Tibial artery (tissue), 4 donors: ENCODE results near the gene RBBP8.

Source experiments
- DNase-seq, 2 donors: peaks; one replicate each; pipeline ENCODE4 v3.0.0-alpha.2; 2019
- H3K27ac ChIP-seq, 2 donors: fragments of 200-600 bp; sonication (generic) in 1 of 2; 1 replicate in 1 of 2; 2 replicates in 1 of 2; pipeline ENCODE4 v1.5.1; 2018 to 2019; ENCODE audit warnings: mild to moderate bottlenecking in 1 of 2
- H3K27me3 ChIP-seq, 2 donors: fragments of 200-600 bp; sonication (generic) in 1 of 2; one replicate each; pipeline versions ENCODE4 v1.5.1 to v1.6.0; 2016 to 2019
- H3K36me3 ChIP-seq, 3 donors: fragments of 200-600 bp; sonication (generic) in 2 of 3; one replicate each; pipeline ENCODE4 v1.5.1; 2016 to 2019; ENCODE audit warnings: mild to moderate bottlenecking in 2 of 3
- H3K4me1 ChIP-seq, 4 donors: fragments of 200-600 bp; sonication (generic) in 2 of 4; 1 replicate in 3 of 4; 2 replicates in 1 of 4; pipeline ENCODE4 v1.5.1; 2016 to 2019
- H3K4me3 ChIP-seq, 2 donors: fragments of 200-600 bp; sonication (generic) in 1 of 2; 1 replicate in 1 of 2; 2 replicates in 1 of 2; pipeline ENCODE4 v1.5.1; 2018 to 2019; ENCODE audit warnings: mild to moderate bottlenecking in 2 of 2
- H3K9me3 ChIP-seq, 3 donors: fragments of 200-600 bp; sonication (generic) in 1 of 3; one replicate each; pipeline ENCODE4 v1.5.1; 2016 to 2019
- intact Hi-C: fragments of 100-400 bp; cut with DNase I; formaldehyde crosslinking; loops from one replicate; pipeline ENCODE4 v1.15.0; 2023; ENCODE audit warnings: low total_unique reads
- TF ChIP-seq, protein P1 (sequence below), 2 experiments: fragments of 200-600 bp in 1 of 2; fragments of 450-650 bp in 1 of 2; IDR thresholded peaks; one replicate each; pipeline ENCODE4 v1.5.1; 2017 to 2019; ENCODE audit warnings: antibody characterized with exemption in 2 of 2, mild to moderate bottlenecking in 1 of 2, moderate library complexity in 1 of 2

The RBBP8 gene

DNA sequence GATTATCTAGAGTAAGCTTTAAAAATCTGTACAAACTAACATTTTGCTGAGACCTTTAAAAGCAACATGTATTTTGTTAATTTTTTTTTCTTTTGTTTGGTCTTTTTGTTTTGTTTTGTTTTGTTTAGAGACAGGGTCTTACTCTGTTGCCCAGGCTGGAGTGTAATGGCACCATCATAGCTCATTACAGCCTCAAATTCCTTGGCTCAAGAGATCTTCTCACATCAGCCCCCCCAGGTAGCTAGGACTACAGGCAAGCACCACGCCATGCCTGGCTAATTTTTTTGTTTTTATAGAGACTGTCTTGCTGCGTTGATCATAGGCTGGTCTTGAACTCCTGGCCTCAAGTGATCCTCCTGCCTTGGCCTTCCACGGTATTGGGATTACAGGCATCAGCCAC lies 23.1 kb downstream of the RBBP8 start:
- Histone ChIP-seq H3K4me3 (no peak overlapping the region), H3K27ac (no peak overlapping the region), H3K4me1 (no peaks in the 10 kb centered on the region), H3K9me3 (no peaks in the 10 kb centered on the region), H3K27me3 (no peaks in the 10 kb centered on the region), H3K36me3 (peaks cover 0 to 36% (median 3%) of the 10 kb centered on the region in 3 donors)
- DNase-seq = no peak
- TF ChIP-seq, protein P1, sequence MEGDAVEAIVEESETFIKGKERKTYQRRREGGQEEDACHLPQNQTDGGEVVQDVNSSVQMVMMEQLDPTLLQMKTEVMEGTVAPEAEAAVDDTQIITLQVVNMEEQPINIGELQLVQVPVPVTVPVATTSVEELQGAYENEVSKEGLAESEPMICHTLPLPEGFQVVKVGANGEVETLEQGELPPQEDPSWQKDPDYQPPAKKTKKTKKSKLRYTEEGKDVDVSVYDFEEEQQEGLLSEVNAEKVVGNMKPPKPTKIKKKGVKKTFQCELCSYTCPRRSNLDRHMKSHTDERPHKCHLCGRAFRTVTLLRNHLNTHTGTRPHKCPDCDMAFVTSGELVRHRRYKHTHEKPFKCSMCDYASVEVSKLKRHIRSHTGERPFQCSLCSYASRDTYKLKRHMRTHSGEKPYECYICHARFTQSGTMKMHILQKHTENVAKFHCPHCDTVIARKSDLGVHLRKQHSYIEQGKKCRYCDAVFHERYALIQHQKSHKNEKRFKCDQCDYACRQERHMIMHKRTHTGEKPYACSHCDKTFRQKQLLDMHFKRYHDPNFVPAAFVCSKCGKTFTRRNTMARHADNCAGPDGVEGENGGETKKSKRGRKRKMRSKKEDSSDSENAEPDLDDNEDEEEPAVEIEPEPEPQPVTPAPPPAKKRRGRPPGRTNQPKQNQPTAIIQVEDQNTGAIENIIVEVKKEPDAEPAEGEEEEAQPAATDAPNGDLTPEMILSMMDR (IDR thresholded peaks at IDR 0.05) = no peak
- intact Hi-C loops = no loop called here

DNA sequence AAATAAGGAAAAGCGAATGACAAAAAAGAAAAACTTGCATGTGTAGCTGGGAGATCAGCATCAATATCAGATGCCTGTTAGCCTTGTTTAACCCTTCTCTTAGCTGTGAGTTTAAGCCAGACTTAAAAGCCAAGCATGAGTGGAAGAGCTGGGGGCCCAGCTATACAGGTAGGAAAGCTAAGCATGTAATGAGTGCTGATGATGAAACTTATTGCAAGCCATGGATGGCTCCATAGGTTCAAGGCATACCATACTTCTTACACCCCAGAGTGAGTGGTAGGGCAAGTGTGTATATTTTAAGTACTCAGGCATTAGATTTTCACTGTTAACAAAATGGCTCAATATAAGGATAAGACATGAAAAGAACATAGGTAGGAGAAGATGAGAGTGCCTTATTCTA lies 28.0 kb downstream of the RBBP8 start:
- intact Hi-C loops = no loop called here
- DNase-seq = no peak
- TF ChIP-seq, protein P1 (IDR thresholded peaks at IDR 0.05) = no peak
- H3K4me3 ChIP-seq = no peak overlapping the region
- H3K4me1 ChIP-seq = no peaks in the 10 kb centered on the region
- H3K36me3 ChIP-seq = no peaks in the 10 kb centered on the region
- H3K27ac ChIP-seq = no peak overlapping the region
- no peaks in the 10 kb centered on the region for H3K9me3 ChIP-seq
- H3K27me3 ChIP-seq = no peaks in the 10 kb centered on the region

DNA sequence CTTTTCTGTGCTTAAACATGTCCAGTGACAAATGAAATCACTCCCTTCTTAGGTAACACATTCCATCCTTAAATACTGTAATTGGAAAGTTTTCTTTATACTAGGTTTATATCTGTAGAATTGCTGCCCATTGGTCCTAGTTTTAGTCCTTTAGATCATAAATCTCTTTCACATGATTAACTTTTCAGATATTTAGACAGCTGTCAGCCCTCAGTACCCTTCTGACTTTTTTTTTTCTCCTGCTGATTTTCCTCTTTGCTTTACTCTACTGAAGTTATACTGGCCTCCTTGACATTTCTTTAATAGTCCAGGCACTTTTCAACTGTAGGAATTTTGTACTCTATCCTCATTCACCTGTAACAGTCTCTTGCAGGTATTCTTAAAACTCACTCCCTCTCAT lies 28.9 kb downstream of the RBBP8 start:
- TF ChIP-seq, protein P1 (IDR thresholded peaks at IDR 0.05) = no peak
- Histone ChIP-seq H3K4me1 (no peaks in the 10 kb centered on the region), H3K27me3 (no peaks in the 10 kb centered on the region), H3K36me3 (no peaks in the 10 kb centered on the region), H3K9me3 (no peaks in the 10 kb centered on the region), H3K4me3 (no peak overlapping the region), H3K27ac (no peak overlapping the region)
- DNase-seq = no peak
- intact Hi-C loops = no loop called here

DNA sequence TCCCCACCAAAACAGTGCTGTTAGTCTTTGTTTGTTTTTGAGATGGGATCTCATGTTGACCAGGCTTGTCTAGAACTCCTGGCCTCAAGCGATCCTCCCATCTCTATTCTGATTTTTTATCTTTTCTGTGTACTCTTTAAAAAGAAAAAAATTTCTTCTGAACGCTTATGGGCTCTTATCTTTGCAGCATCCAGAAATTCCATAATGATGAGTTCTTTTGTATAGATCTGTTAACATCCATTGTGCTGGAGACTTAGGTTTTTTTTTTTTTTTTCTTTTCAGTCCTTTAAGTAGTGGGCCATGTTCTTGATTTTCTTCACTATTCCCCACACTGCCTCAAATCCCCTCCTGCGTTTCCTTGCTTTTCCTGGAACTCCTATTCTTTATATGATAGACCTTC lies 31.0 kb downstream of the RBBP8 start:
- no peaks in the 10 kb centered on the region for H3K27me3 ChIP-seq
- DNase-seq = no peak
- no peak overlapping the region for H3K27ac ChIP-seq
- intact Hi-C loops = no loop called here
- no peaks in the 10 kb centered on the region for H3K9me3 ChIP-seq
- no peak overlapping the region for H3K4me3 ChIP-seq
- H3K36me3 ChIP-seq = no peaks in the 10 kb centered on the region
- no peaks in the 10 kb centered on the region for H3K4me1 ChIP-seq
- TF ChIP-seq, protein P1 (IDR thresholded peaks at IDR 0.05) = no peak

DNA sequence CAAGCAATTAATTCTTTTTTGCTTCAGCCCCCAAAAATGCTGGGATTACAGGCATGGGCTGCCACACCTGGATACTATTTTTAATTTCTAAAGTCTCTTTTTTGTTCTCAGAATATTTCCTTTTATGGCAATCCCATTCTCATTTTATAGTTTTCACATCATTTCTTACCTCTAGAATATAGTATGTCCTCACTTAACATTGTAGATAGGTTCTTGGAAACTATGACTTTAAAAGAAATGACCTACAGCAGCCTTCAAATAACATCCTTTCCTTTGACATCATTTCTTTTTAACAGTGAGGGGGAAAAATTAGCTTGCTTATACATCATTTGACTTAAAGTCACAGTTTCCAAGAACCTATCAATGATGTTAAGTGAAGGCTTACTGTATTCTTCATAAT lies 31.6 kb downstream of the RBBP8 start:
- Histone ChIP-seq H3K36me3 (no peaks in the 10 kb centered on the region), H3K4me1 (no peaks in the 10 kb centered on the region), H3K27me3 (no peaks in the 10 kb centered on the region), H3K27ac (no peak overlapping the region), H3K9me3 (no peaks in the 10 kb centered on the region), H3K4me3 (no peak overlapping the region)
- intact Hi-C loops = no loop called here
- TF ChIP-seq, protein P1 (IDR thresholded peaks at IDR 0.05) = no peak
- no peak for DNase-seq

DNA sequence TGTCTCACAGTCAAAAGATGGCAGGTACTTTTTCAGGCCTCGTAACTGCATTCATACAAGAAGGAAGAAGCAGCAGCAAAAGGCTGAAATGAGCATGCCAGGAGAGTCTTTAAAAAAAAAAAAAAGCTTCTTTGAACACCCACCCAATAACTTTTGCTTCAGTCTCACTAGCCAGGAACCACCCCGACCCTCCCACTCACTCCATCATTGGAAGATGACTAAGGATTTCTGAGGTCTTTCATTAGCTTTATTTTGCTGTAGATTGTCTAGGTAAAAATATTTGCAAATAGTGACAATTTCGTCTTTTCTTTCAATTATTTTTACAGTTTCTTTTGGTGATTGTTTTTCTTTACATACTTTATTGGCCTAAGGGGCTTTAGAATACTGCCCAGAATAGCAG lies 37.9 kb downstream of the RBBP8 start:
- Histone ChIP-seq H3K9me3 (no peaks in the 10 kb centered on the region), H3K4me1 (no peaks in the 10 kb centered on the region), H3K27me3 (no peaks in the 10 kb centered on the region), H3K36me3 (no peaks in the 10 kb centered on the region), H3K4me3 (no peak overlapping the region), H3K27ac (no peak overlapping the region)
- intact Hi-C loops = no loop called here
- no peak for DNase-seq
- TF ChIP-seq, protein P1 (IDR thresholded peaks at IDR 0.05) = no peak
